ENCODE data around the gene PDGFB.

PDGFB gene

DNA sequence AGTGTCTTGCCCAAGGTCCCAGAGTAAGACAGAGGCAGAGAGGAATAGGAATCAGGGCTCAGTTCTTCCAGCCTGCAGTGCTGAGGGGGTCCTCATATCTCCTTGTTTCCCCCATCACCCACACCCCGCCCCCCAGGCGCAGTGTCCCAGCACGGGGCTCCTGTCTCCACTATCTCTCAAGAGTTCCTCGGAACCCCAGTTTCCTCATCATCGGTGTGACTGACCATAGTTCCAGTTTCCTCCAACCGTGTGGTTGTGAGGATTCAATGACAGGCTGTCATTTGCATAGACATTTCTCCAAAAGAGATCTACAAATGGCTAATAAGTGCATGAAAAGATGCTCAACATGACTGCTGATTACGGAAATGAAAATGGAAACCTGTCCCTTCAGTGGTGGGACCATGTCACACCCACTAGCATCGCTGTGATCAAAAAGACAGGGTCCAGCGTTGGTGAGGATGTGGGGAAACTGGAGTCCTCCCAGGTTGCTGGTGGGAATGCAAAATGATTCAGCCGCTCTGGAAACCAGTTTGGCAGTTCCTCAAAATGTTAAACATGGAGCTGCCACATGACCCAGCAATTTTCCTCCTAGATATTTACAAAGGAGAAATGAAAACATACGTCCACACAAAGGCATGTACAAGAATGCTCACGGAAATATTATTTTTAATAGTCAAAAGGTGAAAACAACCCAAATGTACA is 31.8 kb upstream of the PDGFB start:
- no peak for DNase-seq

- no peak for DNase-seq
Measured at GRCh38 chr22:39275814-39276439, 31.1 kb upstream of the PDGFB start.

DNA sequence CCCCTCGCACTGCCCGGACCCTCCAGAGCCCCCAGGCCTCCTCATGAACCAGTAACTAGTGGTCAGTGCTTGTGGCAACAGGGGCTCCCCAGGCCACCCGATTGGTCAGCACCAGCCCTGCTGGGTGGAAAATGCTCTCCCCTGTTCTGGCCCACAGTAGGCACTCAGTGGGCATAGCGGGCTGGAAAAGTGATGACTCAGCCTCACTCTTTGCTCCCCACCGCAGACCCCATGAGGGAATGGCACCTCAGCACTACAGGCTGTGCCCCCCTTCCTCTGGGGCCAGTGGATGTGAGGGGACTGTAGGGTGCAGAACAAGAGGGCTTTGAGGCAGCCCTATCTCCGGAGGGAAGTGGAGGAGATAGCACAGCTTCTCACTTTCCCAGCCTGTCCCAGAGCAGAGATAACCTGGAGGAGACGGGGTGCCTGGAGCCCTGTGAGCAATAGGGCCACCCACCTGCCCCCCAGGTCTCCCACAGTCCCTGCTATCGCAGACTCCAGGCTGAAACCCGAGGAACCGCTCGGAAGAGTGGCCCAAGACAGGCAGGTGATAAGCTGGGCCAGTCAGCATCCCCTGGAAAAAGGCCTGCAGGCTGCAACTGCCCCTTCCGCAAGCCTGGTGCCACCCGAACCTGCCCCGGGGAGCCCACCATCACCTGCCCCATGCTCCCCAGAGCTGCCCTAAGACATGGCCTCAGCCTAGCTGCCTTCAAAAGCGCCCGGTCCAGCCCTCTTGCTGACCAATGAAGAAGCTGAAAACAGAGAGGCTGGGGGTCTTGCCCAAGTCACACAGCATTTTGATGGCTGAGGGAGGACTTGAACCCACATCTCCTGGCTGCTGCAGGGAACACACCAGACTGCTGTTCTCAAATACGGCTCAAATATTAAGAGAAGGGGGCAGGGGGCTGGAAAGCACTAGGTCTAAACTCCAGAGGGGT is 29.4 kb upstream of the PDGFB start:
- DNase-seq, result no peak

GRCh38 chr22:39270792-39271191 is 26.0 kb upstream of the PDGFB start:
- DNase-seq, result no peak

- no peak for DNase-seq
Measured at GRCh38 chr22:39270280-39270679, 25.5 kb upstream of the PDGFB start.

- no peak for DNase-seq
Measured at GRCh38 chr22:39269095-39269790, 24.5 kb upstream of the PDGFB start.

- no peak for DNase-seq
Measured at GRCh38 chr22:39268645-39269044, 23.9 kb upstream of the PDGFB start.

GRCh38 chr22:39267974-39268373 is 23.2 kb upstream of the PDGFB start:
- no peak for DNase-seq

DNA sequence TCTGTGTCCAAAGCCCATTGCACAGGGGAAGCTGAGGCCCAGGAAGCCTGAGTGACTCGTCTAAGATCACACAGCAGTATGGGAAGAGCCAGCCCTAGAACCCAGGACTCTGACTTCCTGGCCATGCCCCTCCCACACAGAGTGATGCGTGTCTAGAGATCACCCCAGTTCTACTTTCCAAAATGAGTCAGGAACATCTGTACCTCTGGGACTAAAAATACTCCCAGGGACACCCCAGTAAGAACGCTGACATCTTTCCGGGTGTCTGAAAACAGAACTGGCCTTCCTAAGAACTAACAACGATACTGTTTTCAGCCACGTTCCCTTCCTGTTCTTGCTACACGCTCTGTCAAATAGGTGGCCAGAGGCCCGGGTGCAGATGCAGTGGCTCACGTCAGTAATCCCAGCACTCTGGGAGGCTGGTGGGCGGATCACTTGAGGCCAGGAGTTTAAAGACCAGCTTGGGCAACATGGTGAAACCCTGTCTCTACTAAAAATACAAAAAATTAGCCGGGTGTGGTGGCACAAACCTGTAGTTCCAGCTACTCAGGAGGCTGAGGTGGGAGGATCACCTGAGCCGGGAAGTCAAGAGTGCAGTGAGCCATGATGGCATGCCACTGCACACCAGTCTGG is 21.7 kb upstream of the PDGFB start:
- peak; percentile 49 for DNase-seq

DNA sequence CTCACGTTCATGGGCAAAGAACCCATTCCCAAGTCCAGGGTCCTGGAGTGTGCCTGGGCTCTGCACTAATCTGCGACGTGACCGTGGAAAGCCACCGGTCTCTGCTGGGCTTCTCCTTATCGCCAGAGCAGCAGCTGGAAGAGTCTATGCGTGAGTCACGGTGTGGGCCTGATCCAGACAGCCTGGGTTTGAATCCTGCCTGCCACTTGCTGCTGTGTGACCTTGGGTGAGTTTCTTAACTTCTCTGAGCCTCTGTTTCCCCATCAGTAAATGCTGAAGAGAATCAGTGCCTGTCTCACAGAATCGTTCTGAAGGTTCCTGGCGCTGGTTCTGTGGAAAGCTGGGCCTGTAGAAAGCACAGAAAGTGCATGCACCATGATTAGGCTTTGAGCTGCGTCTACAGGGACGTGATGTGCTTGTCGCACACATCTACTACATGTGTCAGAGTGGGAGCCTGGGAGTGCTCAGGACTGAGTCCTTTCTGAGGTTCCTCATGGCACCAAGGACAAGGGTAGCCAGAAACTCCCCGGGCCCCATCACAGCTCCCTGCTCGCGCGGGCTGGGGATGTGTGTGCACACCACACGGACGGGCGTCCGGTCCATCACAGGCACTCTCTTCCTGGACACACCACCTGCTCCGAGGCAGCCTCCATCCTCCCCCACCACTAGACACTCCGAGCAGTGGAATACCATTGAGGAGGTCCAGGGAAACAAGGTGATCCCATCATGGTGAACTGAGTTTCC is 20.5 kb upstream of the PDGFB start:
- no peak for DNase-seq

DNA sequence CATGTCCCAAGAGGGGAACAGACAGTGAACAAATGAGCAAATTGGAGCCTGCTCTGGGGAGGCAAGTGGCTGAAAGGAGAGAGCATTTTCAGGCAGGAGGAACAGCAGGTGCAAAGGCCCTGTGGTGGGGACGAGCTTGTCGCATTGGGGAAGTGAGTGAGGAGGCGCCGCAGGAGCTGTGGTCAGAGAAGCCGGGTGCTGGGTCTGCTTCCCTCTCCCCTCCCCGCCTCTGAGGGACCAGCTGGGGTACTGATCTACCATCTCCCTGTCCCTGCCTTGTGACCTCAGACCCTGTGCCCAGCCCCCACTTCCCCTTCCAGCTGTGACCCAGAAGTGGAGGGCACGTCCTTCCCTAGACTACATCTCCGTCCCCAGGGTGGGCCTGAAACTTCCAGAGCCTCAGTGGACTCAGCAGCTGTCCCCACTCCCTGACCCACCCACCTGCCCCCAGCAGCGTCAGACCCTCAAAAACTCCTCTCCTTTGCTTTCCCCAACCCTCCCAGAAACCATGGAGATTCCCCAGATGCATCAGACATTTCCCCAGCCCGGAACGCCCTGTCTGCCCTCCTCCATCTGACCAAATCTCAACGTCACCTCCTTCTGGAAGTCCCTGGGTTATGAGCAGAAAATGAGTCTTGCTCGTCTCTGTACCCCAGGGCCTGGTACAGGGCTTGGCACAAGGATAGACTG is 19.7 kb upstream of the PDGFB start:
- DNase-seq, result no peak

GRCh38 chr22:39263626-39264348 is 19.0 kb upstream of the PDGFB start:
- DNase-seq, result no peak

- no peak for DNase-seq
Measured at GRCh38 chr22:39259666-39260065, 14.9 kb upstream of the PDGFB start.

DNA sequence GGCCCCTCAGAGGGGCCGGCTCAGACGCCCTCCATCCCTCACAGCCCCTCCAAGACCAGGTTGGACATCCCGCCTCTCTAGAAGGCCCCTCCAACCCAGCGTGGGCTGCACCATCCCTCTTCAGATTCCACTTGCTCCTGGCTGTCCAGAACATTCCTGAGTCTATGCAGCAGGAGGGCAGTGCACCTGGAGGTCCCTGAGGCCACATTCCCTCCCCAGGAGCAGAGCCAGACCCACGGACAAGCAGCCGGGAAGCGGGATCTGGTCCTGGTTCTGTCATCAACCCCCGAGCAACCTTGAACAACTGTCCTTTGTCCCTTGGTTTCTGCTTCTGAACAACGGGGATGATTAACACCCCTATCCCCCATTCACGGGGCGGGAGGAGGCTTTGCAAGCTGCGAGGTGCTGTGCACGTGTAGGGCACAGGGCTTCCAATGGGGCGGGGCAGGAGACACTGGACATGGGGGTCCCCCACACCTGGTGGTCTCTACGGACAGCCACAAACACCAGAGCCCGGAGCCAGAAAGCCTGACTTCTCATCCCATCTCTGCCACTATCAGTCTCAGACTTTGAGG is 13.2 kb upstream of the PDGFB start:
- DNase-seq, result no peak

- DNase-seq, result no peak
Measured at GRCh38 chr22:39256979-39257378, 12.2 kb upstream of the PDGFB start.

GRCh38 chr22:39256186-39256552 is 11.4 kb upstream of the PDGFB start:
- no peak for DNase-seq

DNA sequence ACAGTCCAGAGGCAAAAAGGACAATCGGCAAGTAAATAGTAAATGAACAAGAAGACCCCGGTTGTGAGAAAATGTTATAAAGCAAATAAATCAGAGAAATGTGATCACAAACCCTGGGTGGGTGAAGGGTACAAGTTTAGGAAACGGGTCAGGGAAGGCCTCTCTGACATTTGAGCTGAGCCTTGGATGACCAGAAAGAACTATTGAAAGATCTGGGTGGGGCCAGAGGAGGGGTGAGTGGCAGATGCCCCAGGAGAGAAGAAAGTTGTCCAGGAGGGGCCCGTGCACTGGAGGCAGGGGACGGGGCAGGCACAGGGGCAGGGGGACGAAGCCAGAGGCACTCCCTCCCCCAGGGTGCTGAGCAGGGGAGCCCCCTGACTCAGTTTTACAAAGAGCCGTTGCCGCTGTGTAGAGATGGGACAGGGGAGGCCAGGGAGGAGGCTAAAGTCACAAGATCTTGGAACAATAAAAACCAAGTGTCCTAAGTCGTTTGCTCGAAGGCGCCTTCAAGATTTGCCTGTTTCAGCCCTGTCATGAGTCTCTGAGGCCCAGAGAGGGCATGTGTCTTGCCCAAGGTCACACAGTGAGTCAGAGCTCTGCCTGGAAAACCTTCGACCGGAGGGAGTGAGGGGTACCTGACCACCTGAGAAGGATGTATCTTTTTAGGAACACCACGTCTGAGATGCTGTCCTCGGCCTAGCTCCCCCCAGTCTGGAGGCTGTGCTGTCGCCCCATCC is 10.8 kb upstream of the PDGFB start:
- DNase-seq, result no peak

GRCh38 chr22:39254789-39255298 is 10.1 kb upstream of the PDGFB start:
- no peak for DNase-seq

DNA sequence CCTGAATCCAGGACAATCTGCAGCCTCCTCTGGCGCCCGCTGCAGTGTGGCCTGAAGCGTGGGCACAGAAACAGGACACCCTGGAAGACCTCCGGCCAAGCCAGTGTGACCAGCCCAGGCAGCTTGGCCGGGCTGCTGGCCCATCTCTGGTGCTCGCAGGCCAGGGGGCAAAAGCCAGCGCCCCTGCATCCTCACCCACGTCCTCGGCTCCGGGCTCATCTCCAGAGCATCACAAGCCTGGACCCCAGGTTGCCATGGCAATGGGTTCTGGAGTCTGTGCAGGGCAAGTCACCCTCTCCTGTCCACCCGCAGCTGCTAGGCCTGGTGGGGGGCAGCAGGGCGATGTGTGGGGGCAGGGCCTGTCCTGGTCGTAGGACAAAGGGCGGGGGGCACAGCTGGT is 9.3 kb upstream of the PDGFB start:
- DNase-seq, result no peak

All from SIG-M5 (cell line).